ENCODE measurements around the gene KTN1.

KTN1 gene, protein sequence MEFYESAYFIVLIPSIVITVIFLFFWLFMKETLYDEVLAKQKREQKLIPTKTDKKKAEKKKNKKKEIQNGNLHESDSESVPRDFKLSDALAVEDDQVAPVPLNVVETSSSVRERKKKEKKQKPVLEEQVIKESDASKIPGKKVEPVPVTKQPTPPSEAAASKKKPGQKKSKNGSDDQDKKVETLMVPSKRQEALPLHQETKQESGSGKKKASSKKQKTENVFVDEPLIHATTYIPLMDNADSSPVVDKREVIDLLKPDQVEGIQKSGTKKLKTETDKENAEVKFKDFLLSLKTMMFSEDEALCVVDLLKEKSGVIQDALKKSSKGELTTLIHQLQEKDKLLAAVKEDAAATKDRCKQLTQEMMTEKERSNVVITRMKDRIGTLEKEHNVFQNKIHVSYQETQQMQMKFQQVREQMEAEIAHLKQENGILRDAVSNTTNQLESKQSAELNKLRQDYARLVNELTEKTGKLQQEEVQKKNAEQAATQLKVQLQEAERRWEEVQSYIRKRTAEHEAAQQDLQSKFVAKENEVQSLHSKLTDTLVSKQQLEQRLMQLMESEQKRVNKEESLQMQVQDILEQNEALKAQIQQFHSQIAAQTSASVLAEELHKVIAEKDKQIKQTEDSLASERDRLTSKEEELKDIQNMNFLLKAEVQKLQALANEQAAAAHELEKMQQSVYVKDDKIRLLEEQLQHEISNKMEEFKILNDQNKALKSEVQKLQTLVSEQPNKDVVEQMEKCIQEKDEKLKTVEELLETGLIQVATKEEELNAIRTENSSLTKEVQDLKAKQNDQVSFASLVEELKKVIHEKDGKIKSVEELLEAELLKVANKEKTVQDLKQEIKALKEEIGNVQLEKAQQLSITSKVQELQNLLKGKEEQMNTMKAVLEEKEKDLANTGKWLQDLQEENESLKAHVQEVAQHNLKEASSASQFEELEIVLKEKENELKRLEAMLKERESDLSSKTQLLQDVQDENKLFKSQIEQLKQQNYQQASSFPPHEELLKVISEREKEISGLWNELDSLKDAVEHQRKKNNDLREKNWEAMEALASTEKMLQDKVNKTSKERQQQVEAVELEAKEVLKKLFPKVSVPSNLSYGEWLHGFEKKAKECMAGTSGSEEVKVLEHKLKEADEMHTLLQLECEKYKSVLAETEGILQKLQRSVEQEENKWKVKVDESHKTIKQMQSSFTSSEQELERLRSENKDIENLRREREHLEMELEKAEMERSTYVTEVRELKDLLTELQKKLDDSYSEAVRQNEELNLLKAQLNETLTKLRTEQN (N-terminal part only)

GRCh38 chr14:55579724-55580469, at the start of gene KTN1:
TSS of gene KTN1 (plus strand) at chr14:55580207. CDS start at chr14:55612049, 31,842 bp downstream.
- in situ Hi-C loops (cut with HindIII; ENCODE audit: low sequenced_read_pairs) = no loop called here

GRCh38 chr14:55530464-55530863, 49.5 kb upstream of the KTN1 start:
- in situ Hi-C loops (cut with HindIII; ENCODE audit: low sequenced_read_pairs) = no loop called here

DNA sequence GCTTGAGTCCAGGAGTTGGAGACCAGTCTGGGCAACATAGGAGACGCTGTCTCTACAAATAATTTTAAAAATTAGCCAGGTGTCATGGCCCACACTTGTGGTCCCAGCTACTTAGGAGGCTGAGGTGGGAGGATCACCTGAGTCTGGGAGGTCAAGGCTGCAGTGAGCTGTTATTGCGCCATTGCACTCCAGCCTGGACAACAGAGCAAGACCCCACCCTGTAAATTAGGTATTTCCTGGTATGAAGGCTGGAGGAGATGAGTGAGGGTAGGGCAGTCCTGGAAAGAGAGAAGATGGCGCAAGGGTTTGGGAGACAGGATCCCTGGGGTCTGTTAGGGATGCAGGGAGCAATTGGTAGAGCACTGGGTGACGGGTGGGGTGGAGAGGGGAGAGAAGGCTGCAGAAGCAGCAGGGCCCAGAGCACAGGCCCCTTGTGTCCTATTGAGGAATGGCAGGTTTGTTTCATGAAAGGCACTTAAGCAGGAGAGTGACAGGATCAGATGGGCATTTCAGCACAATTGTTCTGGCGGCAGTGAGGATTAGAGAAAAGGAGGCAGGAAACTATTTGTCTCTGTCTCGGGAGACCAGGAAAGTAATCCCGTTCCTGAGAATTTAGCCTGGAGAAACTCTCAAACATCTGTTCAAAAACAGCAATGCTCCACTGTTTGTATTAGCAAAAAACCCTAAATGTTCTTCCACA, 47.2 kb upstream of the KTN1 start:
- in situ Hi-C loops (cut with HindIII; ENCODE audit: low sequenced_read_pairs) = no loop called here

GRCh38 chr14:55533960-55534359, 46.0 kb upstream of the KTN1 start:
- in situ Hi-C loops (cut with HindIII; ENCODE audit: low sequenced_read_pairs) = no loop called here

DNA sequence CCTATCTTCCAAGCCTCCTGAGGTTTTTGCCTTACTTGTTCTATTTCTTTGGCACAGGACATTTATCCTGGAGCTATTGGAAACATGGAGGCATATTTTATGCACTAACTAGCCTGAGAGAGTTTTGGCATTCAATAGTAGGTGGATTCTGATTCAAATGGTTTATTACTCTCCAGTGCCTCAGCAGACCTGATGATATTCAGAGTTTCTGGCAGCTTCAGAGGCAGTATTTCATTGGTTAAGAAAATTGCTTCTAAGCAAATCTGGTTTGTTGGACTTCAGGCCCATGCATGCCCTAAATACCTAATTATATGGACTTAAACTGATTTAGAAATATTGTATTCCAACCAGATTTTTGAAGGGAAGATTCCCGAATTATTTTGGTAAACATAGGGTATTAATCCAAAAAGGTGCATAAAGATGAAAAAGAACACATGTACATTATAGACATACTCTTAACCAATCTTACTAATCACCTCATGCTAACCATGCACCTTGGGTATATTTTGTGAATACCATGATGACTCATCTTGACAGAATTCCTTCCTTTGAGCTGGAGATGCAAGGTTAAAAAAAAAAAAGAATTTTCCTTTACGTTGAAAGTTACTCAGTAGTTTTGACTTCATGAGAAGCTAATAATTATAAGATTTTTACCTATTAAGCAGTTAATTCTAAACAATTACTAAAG, 44.3 kb upstream of the KTN1 start:
- in situ Hi-C loops (cut with HindIII; ENCODE audit: low sequenced_read_pairs) = no loop called here

DNA sequence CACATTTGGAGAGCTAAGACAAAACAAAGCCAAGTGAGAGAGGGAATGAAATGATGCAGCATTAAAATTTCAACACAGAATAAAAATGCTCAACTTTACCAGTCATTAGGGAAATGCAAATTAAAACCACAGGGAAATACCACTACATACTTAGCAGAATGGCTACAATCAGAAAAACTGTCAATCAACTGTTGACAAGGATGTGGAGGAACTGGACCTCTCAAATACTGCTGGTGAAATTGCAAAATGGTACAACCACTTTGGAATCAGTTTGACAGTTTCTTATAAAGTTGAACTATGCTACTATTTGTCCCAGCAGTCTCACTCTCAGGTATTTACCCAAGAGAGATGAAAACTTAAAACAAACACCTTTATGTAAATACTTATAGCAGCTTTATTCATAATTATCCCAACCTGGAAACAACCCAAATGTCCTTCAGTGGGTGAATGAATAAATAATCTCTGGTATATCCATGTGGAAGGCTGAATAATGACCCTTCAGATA, 43.8 kb upstream of the KTN1 start:
- in situ Hi-C loops (cut with HindIII; ENCODE audit: low sequenced_read_pairs) = no loop called here

DNA sequence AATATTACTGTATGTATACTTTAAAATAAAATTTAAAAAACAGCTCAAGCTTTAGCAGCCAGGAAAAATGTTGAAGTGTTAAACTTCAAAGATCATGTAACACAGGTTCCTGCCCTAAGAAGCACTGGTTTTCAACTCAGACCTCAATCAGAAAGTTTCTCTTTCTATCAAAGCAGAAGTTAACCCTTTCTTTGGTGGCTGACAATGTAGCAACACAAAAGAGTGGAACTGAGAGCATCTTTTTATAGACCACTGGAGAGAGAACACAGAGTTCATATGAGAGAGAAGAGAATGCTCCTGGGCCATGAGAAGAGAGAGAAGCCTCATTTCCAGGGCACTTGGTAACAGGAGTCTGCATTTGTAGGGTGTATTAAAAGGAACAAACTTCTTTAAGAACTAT, 42.2 kb upstream of the KTN1 start:
- in situ Hi-C loops (cut with HindIII; ENCODE audit: low sequenced_read_pairs) = no loop called here

- in situ Hi-C loops (cut with HindIII; ENCODE audit: low sequenced_read_pairs) = no loop called here
Measured at GRCh38 chr14:55539975-55540374, 40.0 kb upstream of the KTN1 start.

DNA sequence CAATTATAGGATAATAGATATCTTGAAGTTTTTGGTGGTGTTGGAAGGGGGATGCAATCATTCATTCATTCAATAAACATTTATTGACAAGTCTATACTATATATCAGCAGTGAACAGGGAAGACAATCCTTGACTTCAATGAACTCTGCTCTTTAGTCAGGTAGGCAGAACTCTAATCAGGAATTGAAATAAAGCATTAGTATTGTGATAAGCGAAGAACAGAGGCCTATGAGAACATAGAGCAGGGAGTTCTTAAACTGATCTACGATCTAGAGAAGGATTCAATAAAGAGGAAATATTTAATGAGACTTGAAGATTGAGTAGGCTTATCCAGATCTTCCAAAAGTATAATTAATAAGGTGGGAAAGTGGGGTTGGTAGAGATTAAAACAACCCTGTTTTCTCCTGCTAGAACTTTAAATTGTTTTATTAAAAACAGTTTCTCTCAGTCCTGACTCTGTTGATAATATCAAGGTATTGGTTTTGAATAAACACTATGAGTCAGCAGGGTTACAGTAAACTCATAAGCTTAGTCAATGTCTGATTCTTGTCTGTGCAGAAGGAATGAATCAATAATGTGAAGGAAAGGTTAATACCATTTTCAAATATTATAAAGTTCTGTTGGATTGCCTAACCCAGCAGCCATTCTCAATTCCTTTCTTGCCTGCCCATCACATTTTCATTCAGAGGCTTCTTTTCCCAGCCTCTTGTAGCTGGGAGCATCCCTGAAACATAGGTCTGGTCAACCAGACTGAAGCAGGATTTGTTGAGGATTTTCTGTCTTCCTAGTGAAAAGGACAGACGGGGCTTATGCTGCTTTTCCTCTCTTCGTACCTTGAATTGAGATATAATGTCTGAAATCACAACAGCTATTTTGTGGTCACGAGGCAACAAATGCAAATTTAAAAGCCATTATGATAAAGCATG, 38.9 kb upstream of the KTN1 start:
- in situ Hi-C loops (cut with HindIII; ENCODE audit: low sequenced_read_pairs) = no loop called here

GRCh38 chr14:55545779-55546178, 34.2 kb upstream of the KTN1 start:
- in situ Hi-C loops (cut with HindIII; ENCODE audit: low sequenced_read_pairs) = no loop called here

DNA sequence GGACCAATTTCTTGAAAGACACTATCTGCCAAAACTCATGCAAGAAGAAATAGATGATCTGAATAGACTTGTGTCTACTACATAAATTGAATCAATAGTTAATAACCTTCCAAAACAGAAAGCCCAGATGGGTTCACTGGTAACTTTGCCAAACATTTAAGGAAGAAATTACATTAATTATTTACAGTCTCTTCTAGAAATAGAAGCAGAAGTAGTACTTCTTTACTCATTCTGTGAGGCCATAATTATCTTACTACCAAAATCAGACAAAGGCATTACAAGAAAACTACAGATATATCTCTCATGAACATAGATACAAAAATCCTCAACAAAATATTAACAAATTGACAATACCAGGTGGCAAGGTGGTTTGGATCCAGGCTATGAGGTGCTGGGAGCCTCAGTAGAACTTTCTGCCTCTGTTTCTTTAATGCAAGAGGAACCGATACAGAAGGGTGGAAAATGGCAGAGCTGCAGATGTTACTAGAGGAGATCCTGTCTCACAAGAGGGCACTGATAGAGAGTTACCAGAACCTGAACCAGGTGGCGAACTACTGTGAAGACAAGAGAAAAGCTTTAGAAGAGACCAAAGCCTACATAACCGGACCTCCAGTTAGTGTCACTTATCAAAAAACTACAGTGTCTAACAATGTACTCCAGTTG, 33.7 kb upstream of the KTN1 start:
- in situ Hi-C loops (cut with HindIII; ENCODE audit: low sequenced_read_pairs) = no loop called here

- in situ Hi-C loops (cut with HindIII; ENCODE audit: low sequenced_read_pairs) = no loop called here
Measured at GRCh38 chr14:55547650-55548315, 32.2 kb upstream of the KTN1 start.

- in situ Hi-C loops (cut with HindIII; ENCODE audit: low sequenced_read_pairs) = no loop called here
Measured at GRCh38 chr14:55553791-55554190, 26.2 kb upstream of the KTN1 start.

DNA sequence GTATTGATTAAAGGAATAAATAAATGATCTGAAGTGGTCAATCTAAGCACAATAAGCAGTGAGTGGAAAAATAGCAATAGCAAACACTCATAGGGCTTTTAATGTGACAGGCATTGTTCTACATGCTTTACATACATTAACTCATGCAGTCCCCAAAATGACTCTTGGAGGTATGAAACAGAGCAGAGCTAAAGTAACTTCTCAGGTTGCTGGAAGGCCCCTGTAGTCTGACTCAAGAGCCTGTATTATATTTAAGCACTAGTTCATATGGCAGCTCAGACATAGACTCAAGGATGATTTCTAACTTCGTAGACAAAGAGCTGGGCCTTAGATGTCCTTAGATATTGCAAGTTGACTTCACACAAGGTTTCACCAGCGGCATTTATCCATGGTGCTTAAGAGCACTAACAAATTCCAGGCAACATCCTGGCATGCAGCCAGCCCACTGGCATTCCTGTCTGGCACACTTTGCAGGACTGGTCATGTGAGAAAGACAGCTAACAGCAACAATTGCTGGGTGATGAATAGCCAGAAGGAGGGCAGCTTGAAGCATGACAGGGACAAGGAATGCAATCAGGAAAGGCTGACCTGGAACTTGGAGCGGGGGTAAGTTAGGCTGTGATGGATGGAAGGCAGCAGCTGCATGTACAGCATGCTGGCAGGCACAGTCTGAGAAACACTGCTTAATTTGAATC, 22.9 kb upstream of the KTN1 start:
- in situ Hi-C loops (cut with HindIII; ENCODE audit: low sequenced_read_pairs) = no loop called here

- in situ Hi-C loops (cut with HindIII; ENCODE audit: low sequenced_read_pairs) = no loop called here
Measured at GRCh38 chr14:55562135-55562534, 17.9 kb upstream of the KTN1 start.

DNA sequence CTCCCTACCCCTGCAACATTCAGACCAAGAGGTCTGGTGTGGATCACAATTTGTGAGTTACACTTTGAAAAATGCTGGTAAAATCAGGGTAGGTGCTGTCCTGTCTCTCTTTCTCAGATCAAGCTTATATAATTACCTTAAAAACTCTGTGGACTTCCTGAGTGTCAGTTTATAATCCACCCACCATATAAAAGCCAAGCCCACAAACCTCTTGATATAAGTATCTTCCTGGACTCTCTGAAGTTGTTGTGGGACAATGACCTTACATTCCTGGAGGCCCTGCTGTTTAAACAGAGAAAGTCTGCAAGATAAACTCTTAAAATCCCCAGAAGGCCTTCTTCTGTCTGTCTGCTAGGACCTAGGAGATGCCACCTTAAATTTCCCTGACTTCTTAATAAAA, 11.4 kb upstream of the KTN1 start:
- in situ Hi-C loops (cut with HindIII; ENCODE audit: low sequenced_read_pairs) = no loop called here
